Activated T-helper 2 cell treated with anti-CD3 and anti-CD28 coated beads, Interferon-gamma antibody, Interleukin-2, Interleukin-4, amounts not matched to agents 10 μg/mL and 5 μg/mL and 100 μg/mL, durations not matched to agents 14 hours and 24 hours and 36 hours (primary cell): ENCODE results near the gene MICA. TPM values are rescaled to one million over a fixed set of nuclear protein-coding genes. Genes with fewer than 3 reads are reported as not detected.
"Not testable (repeated sequence)": the region's sequence is repeated elsewhere in the genome, so short reads cannot be mapped to it uniquely, and the experiment has no call there.

Experiments
- DNase-seq: peaks from one replicate; pipeline ENCODE4 v3.0.0; 2021; ENCODE audit warnings: low spot score
- H3K27ac Mint-ChIP-seq: one replicate; pipeline ENCODE4 v1.8.0; 2021; ENCODE audit warnings: mixed read lengths
- H3K27me3 Mint-ChIP-seq: one replicate; pipeline ENCODE4 v1.8.0; 2021; ENCODE audit warnings: low read depth, mixed read lengths
- H3K36me3 Mint-ChIP-seq: one replicate; pipeline ENCODE4 v1.8.0; 2021; ENCODE audit warnings: low read depth, mixed read lengths
- H3K4me1 Mint-ChIP-seq: one replicate; pipeline ENCODE4 v1.8.0; 2021; ENCODE audit warnings: low read depth, mixed read lengths
- H3K4me3 Mint-ChIP-seq: one replicate; pipeline ENCODE4 v1.8.0; 2021; ENCODE audit warnings: low read depth, mild to moderate bottlenecking, moderate library complexity, mixed read lengths
- H3K9me3 Mint-ChIP-seq: one replicate; pipeline ENCODE4 v1.8.0; 2021; ENCODE audit warnings: mixed read lengths
- intact Hi-C: fragments of 100-400 bp; cut with micrococcal nuclease; formaldehyde crosslinking; loops from one replicate; pipeline ENCODE4 v1.15.1; 2023
- total RNA-seq: library from RNA; stranded (reverse); gene quantifications from 2 replicates; pipeline ENCODE4 v1.2.3, GENCODE V29; 2022

Gene MICA
- total RNA-seq, 1 donor from 2014 or later, result 6.0 TPM

DNA sequence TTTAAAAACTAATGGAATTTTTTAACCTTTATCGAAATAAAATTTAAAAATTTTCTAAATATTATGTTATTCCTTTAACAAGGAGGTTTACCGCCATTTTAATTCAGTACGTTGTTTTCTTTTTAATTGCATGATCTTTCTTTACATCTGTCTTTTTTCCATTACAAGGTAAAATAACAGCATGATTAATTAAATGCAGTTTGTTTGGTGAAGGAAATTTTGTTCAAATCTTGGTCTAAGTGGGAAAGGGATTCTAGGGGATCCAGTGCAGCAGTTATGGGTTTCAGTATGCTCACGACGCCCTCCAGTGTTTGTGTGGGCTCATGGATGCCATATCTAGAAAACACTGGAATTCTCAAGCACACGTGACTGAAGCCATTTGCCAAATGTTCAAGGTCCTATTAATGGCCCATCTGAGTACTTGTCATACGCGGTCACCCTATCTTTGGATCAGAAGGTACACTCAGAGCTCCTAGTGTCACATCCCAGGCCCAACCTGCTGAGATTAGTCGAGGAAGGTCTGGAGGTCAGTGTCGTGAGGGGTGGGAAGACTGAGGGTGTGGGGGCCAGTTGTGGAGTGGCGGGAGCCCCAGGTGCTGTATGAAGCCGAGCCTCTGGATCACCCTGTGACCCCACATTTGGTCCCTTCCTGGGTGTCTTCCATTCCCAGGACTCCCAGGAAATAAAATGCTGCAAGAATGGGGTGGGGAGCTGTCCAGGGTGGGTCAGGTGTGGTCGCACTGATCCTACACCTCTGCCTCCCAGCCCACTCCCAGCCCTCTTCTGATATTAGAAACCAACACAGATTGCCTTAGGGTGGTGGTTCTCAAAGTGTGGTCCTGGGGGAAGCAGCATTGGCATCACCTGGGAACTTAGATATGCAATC lies 14.2 kb upstream of the MICA start:
- intact Hi-C loops, H3K4me1 Mint-ChIP-seq, DNase-seq, H3K36me3 Mint-ChIP-seq, H3K4me3 Mint-ChIP-seq, H3K27ac Mint-ChIP-seq, H3K9me3 Mint-ChIP-seq: not testable (repeated sequence)
- H3K27me3 Mint-ChIP-seq, result peaks cover 12% of the 10 kb centered on the region

DNA sequence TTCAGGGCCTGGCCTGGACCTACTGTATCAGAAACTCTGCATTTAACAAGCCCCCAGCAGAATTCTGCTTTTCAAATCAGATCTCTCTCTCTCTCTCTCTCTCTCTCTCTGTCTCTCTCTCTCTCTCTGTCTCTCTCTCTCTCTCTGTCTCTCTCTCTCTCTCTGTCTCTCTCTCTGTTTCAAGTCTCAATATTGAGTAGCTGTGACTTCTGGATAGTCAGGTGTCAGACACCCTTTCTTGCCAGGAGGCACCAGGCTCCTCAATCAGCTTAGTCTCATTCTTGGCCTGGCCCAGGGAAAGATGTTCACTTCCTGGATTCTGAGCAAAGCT lies 13.6 kb upstream of the MICA start:
- peaks cover 12% of the 10 kb centered on the region for H3K27me3 Mint-ChIP-seq
- H3K36me3 Mint-ChIP-seq, H3K4me3 Mint-ChIP-seq, DNase-seq, H3K27ac Mint-ChIP-seq, H3K9me3 Mint-ChIP-seq, H3K4me1 Mint-ChIP-seq, intact Hi-C loops: not testable (repeated sequence)

DNA sequence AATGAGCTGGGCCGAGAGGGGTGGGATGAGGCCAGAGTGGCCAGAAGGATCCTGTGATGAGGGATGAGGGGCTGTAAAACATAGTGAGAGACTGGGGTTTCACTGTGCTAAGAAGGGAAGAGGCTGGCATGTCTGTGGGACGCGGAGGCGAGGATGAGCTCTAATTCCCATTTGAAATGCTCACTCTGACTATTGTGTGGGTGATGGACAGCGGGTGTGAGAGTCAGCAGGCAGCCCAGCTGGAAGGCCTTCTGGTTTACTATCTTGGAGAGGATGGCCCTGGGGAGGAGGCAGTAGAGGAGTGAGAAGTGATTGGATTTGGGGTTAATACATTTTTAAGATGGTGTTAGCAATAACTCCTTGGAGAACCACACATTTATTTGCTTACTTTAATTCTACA lies 9.5 kb upstream of the MICA start:
- H3K27ac Mint-ChIP-seq, result no peak overlapping the region
- no peaks in the 10 kb centered on the region for H3K36me3 Mint-ChIP-seq
- peaks cover 2% of the 10 kb centered on the region for H3K27me3 Mint-ChIP-seq
- no peaks in the 10 kb centered on the region for H3K9me3 Mint-ChIP-seq
- intact Hi-C loops, result no loop called here
- peaks cover 10% of the 10 kb centered on the region for H3K4me1 Mint-ChIP-seq
- H3K4me3 Mint-ChIP-seq, result no peak overlapping the region
- no peak for DNase-seq

DNA sequence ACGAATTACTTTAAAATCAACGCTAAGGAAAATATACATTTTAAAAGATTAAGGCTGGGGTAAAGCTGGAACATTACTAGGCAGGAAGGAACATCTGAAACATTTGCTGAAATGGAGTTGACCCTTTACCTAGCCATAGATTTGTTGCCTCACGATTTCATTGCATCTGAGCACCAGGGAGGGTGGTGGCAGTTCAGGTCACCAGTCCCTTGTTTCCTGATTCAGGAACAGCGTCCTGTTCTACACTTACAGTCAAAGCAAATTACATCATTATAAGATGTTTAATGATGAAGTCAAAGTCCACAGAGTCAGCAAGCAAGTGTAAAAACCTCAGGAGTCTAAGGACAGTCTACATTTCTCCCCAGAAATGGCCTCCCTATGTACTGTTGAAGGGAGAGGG lies 9.0 kb upstream of the MICA start:
- DNase-seq, result no peak
- Mint-ChIP-seq H3K36me3 (no peaks in the 10 kb centered on the region), H3K27me3 (peaks cover 2% of the 10 kb centered on the region), H3K4me1 (peaks cover 10% of the 10 kb centered on the region), H3K4me3 (no peak overlapping the region), H3K9me3 (no peaks in the 10 kb centered on the region), H3K27ac (no peak overlapping the region)
- intact Hi-C loops, result no loop called here

DNA sequence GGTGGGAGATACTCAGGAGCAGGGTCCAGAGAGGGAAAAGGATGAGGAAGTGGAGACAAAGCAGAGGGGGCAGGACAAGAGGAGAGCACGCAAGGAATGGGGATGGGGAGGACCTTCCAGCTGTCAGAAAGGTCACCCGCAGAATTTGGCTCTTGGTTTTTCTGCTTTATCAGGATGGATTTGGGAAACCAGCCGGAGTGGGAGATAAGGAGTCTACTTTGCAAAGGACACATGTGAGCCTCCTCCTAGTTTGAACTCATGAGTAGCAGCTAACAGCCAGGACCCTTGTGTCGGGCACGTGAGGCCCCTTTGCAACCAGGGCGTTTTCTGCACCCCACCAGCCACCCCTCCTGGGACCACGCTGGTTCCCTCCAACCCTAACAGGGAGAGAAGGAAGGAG lies 7.6 kb upstream of the MICA start:
- H3K4me1 Mint-ChIP-seq, result peaks cover 18% of the 10 kb centered on the region
- H3K27me3 Mint-ChIP-seq, result peaks cover 4% of the 10 kb centered on the region
- H3K27ac Mint-ChIP-seq, result no peak overlapping the region
- no peaks in the 10 kb centered on the region for H3K36me3 Mint-ChIP-seq
- intact Hi-C loops, result no loop called here
- no peaks in the 10 kb centered on the region for H3K9me3 Mint-ChIP-seq
- DNase-seq, result no peak
- H3K4me3 Mint-ChIP-seq, result no peak overlapping the region

DNA sequence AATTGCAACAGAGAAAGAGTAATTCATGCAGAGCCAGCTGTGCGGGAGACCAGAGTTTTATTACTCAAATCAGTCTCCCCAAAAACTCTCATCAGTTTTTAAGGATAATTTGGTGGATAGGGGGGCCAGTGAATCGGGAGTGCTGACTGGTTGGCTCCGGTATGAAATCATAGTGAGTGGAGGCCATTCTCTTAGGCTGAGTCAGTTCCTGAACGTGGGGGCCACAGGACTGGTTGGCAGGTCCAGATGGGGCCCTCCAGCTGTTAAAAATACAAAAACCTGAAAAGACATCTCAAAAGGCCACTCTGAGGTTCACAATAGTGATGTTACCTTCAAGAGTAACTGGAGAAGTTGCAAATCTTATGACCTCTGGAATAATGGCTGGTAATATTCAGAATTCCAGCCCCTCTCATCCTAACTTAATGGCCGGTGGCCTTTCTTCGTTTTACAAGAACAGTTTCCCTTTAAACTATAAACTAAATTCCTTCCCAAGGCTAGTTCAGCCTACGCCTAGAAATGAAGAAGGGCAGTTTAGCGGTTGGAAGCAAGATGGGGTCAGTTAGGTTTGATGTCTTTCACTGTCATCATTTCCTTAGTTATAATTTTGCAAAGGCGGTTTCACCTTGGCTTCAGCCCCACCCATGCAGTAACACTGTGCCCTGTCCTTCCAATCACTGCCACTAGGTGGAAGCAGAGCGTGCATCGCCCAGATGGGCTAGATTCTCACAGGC lies 6.8 kb upstream of the MICA start:
- Mint-ChIP-seq H3K36me3 (no peaks in the 10 kb centered on the region), H3K9me3 (no peaks in the 10 kb centered on the region), H3K27ac (no peak overlapping the region), H3K27me3 (peaks cover 7% of the 10 kb centered on the region), H3K4me1 (peaks cover 26% of the 10 kb centered on the region), H3K4me3 (no peak overlapping the region)
- peak; percentile 82 for DNase-seq
- intact Hi-C loops, result loop anchor here (1.0 kb wide), 1 partner anchor 45 kb away; no protein-coding TSS in a partner anchor

DNA sequence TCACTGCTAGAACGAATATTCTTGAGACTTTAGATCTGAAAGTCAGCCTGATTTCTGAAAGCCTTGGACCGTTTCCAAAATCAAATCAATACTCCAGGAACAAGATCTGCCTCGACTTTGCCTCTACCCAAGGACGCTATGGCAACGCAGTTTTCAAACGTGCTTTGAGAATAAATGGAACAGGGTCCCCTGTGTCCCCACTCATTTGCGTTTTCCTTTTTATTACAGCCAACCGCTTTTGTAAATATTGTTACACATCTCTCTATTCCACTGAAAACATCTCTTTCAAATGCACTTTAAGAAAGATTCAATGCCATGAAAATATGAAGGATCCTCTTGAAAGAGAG lies 6.3 kb upstream of the MICA start:
- intact Hi-C loops, result loop anchor here (1.0 kb wide), 1 partner anchor 44 kb away; no protein-coding TSS in a partner anchor

DNA sequence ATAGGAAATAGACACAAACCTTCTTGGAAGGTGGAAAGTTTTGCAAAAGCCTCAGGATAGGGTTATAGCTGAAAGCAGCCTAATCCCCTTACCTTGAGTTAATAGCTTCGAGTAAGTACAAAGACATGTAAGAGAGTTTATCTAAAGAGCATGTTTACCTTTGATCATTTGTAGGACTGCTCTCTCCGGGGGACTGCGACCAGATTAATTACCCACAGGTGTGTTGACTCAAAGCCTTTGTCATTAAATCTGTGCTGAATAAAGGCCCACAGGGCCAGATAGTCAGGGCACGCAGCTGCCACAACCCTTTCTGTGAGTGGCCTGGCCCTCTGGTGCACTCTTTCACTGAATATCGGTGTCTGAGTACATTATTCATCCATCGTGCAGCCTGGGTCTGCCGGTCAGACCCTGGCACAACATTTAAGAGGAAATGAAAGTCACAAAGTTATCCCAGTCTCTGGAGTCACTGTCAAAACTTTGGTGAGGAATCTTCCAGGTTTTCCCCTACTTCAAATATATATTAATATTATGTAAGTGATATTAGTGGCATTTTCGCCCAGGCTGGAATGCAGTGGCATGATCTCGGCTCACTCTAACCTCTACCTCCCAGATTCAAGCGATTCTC lies 5.4 kb upstream of the MICA start:
- peaks cover 7% of the 10 kb centered on the region for H3K27me3 Mint-ChIP-seq
- DNase-seq, result no peak
- peaks cover 40% of the 10 kb centered on the region for H3K4me1 Mint-ChIP-seq
- H3K9me3 Mint-ChIP-seq, result no peaks in the 10 kb centered on the region
- intact Hi-C loops, result loop anchor here (1.0 kb wide), 1 partner anchor 43 kb away; no protein-coding TSS in a partner anchor
- H3K36me3 Mint-ChIP-seq, result no peaks in the 10 kb centered on the region
- no peak overlapping the region for H3K4me3 Mint-ChIP-seq
- no peak overlapping the region for H3K27ac Mint-ChIP-seq

More for the DNA sequence above, 6.3 kb upstream of the MICA start:
- not testable (repeated sequence) for H3K9me3 Mint-ChIP-seq, H3K27ac Mint-ChIP-seq, DNase-seq, H3K4me3 Mint-ChIP-seq, H3K36me3 Mint-ChIP-seq, H3K27me3 Mint-ChIP-seq
- H3K4me1 Mint-ChIP-seq, result peaks cover 31% of the 10 kb centered on the region

DNA sequence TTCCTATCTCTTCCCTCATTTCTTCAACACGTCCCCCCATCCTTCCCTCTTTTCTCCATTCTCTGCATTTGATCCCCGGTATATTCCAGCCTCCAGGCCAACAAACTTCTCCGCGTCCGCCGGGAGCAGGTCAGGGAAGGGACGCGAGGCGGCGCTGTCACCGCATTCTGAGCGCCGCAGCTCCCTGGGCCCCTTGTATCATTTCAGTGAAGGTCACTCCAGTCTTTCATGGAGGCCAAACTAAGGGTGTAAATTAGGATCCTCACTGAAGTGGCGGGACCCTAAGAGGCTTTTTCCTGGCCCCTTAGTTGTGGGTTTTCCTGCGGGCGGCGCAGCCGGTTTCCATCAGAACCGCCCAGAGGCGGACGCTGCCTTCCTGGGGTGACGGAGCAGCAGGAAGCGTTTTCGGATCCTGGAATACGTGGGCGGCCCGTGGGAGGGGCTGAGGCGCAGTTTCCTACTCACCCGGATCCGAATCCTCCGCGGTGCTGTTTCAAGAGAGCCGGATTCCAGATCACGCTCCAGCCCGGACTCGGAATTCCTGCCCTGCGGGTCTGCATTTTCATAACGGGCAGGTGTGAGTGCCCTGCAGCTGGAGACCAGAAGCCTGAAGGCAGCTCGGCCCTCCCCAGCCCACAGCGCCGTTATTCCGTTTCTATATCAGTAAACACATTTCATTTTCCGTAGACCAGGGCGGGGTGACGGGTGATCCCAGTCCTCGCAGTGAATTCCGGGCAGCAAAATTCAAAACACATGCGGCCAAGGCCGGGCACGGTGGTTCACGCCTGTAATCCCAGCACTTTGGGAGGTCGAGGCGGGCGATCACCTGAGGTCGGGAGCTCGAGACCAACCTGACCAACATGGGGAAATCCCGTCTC lies 3.6 kb upstream of the MICA start:
- Mint-ChIP-seq H3K27me3 (peaks cover 11% of the 10 kb centered on the region), H3K9me3 (no peaks in the 10 kb centered on the region), H3K4me3 (peak overlapping the region; percentile 84), H3K4me1 (peaks cover 49% of the 10 kb centered on the region), H3K36me3 (no peaks in the 10 kb centered on the region), H3K27ac (peak overlapping the region; percentile 83)
- intact Hi-C loops, result loop anchor here (1.0 to 5.0 kb wide), 2 partner anchors 63 to 92 kb away; no protein-coding TSS in a partner anchor
- peak; percentile 58 for DNase-seq

DNA sequence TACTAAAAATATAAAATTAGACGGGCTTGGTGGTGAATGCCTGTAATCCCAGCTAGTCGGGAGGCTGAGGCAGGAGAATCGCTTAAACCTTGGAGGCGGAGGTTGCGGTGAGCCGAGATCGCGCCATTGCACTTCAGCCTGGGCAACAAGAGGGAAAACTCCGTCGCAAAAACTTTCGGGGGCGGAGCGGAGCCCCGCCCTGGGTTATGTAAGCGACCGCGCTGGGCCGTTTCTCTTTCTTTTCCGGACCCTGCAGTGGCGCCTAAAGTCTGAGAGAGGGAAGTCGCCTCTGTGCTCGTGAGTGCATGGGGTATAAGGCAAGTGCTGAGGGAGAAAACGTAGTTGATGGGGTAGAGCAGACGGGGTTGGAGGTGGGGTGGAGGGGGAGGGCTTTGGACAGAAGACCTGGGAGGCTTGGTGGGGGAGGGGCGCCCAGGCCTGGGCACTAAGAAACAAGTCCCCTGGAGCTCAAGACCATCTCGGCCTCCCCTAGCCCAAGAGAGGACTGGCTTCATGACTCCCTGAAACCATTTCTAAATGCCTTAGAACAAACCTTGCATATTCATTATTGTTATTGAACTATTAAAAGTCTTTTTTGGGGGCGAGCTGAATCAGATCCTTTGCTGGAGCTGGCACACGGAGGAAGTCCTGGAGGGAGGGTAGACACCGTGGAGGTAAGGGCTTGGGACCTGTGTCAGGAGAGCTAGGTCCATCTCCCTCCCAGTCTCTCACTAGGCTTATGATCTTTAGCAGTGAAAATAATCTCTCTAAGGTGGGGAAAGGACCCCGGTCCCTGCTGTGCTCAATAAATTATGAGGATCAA lies 2.7 kb upstream of the MICA start:
- peak; percentile 69 for DNase-seq
- intact Hi-C loops, result loop anchor here (5.0 kb wide), 1 partner anchor 92 kb away; no protein-coding TSS in a partner anchor
- peaks cover 13% of the 10 kb centered on the region for H3K27me3 Mint-ChIP-seq
- H3K9me3 Mint-ChIP-seq, result no peaks in the 10 kb centered on the region
- peak overlapping the region; percentile 84 for H3K4me3 Mint-ChIP-seq
- H3K27ac Mint-ChIP-seq, result peak overlapping the region; percentile 83
- H3K36me3 Mint-ChIP-seq, result peaks cover 2% of the 10 kb centered on the region
- peaks cover 49% of the 10 kb centered on the region for H3K4me1 Mint-ChIP-seq

DNA sequence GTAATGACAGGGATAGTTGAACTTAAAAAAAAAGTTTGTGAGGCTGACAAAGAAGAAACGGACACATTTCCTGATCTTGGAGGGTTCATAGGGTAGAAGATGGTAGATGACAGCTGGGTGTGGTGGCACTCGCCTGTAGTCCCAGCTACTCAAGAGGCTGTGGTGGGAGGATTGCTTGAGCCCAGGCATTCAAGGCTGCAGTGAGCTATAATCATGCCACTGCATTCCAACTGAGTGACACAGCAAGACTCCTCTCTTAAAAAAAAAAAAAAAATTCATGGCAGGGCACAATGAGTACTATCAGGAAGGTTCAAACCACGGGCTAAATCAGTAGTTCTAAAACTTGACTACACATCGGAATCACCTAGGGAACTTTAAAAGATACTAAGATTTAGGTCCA lies 2.0 kb upstream of the MICA start:
- peaks cover 50% of the 10 kb centered on the region for H3K4me1 Mint-ChIP-seq
- H3K36me3 Mint-ChIP-seq, result peaks cover 10% of the 10 kb centered on the region
- intact Hi-C loops, result loop anchor here (5.0 kb wide), 1 partner anchor 91 kb away; no protein-coding TSS in a partner anchor
- peak overlapping the region; percentile 84 for H3K4me3 Mint-ChIP-seq
- H3K9me3 Mint-ChIP-seq, result no peaks in the 10 kb centered on the region
- DNase-seq, result no peak
- H3K27me3 Mint-ChIP-seq, result peaks cover 18% of the 10 kb centered on the region
- peak overlapping the region; percentile 5 for H3K27ac Mint-ChIP-seq
